Loucy (cell line): ENCODE measurements around the gene ALX1.

Experiments used
- CTCF ChIP-seq: fragments of 200-600 bp; sonication (generic); conservative IDR thresholded peaks from 2 replicates; pipeline ENCODE4 v1.5.1; 2014; ENCODE audit warnings: mild to moderate bottlenecking, antibody characterized with exemption, low read length
- EZH2phosphoT487 ChIP-seq: fragments of 200-600 bp; IDR thresholded peaks from 2 replicates; pipeline ENCODE4 v1.6.1; 2018; ENCODE audit warnings: antibody characterized with exemption, mild to moderate bottlenecking, moderate library complexity, borderline replicate concordance

- TF ChIP-seq EZH2phosphoT487, result no peak
- TF ChIP-seq CTCF, result no peak
Measured at GRCh38 chr12:85301051-85301450, 21.0 kb downstream of the ALX1 start.
